Fibroblast of gingiva (primary cell): Measurements from ENCODE around the gene DYNLT4.
"Not testable (repeated sequence)": the region's sequence is repeated elsewhere in the genome, so short reads cannot be mapped to it uniquely, and the experiment has no call there.

Experiments used
- DNase-seq: peaks from one replicate; pipeline ENCODE4 v3.0.0-alpha.2; 2011; ENCODE audit warnings: low read depth

Gene DYNLT4, protein sequence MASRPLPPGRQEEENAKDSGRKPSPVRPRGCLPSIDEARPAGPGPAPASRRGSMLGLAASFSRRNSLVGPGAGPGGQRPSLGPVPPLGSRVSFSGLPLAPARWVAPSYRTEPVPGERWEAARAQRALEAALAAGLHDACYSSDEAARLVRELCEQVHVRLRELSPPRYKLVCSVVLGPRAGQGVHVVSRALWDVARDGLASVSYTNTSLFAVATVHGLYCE

DNA sequence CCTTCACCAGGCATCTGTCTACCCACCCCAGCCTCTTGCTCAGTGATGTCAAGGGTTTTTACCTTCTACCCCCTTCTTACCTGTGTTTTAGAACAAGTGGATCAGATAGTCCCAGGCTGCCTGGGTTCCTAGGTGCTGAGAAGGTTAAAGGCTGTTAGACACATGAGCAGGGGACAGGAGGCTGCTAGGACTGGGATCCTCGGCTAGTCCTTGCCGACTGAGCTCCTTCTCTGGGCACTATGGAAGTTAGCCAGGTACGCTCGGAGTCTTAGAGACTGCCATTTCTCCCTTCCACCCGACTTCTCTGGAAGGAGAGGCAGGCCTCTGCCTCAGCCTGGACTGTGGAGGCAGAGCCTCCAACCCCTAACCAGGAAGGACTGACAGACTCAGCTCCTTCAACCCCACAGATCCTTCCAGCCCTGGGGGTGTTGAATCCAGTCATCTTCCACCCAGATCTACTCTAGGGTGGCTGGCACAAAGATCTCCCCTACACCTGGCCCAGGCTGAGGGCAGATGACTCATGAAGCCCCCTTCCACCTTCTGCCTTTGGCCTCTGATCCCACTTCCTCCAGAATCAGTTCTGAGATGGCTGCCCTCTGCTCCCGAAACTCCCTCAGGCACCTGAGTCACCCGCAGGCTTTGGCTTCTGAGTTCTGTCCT is at the start of gene DYNLT4:
DYNLT4 (minus strand) TSS at position 648 of the 660 bp plus-strand sequence. CDS start 683 bp downstream, outside the sequence.
- no peak for DNase-seq

DNA sequence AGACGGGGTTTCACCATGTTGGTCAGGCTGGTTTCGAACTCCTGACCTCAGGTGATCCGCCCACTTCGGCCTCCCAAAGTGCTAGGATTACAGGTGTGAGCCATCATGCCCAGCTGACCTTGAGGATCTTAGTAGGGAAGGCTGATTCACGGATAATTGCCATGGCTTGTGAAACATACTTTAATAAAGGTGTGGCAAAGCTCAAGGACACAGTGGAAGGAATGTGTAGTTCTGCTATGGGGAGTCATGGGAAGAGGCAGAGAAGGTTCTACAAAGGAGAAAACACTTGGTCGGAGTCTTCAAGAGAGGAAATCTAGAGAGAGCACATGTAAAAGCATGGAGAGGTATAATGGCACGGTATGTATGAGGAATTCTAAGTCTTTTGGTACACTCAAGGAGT is 48.6 kb upstream of the DYNLT4 start:
- no peak for DNase-seq

DNA sequence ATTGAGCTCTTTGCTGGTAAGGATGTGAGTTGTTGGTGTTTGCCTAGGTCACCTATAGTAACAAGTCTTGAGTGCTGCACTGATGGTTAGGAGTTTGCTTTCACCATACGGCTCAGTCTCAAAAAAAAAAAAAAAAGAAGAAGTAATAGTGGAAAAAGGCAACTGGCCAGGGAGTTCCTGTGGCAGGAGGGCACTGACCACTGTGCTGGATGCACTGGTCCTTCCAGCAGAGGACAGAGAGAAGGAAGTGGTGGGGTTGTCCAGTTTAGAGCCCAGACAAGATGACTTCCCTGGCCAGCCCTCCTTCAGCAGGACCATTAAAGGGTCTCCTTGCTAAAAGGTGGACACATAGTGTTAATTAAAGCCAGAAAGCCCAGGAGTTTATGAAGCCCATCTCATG is 47.8 kb upstream of the DYNLT4 start:
- no peak for DNase-seq

DNA sequence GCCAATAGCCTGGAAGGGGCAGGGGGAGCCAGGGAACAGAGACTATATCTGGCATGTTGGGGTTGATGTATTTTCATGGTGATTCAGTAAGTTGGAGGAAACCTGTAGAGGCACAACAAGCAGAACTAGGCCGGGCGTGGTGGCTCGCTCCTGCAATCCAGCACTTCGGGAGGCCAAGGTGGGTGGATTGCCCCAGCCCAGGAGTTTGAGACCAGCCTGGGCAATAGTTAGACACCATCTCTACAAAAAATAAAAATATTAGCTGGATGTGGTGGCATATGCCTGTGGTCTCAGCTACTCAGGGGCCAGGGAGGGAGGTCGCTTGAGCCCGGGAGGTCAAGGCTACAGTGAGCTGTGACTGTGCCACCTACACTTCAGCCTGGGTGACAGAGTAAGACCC is 46.0 kb upstream of the DYNLT4 start:
- DNase-seq: no peak

DNA sequence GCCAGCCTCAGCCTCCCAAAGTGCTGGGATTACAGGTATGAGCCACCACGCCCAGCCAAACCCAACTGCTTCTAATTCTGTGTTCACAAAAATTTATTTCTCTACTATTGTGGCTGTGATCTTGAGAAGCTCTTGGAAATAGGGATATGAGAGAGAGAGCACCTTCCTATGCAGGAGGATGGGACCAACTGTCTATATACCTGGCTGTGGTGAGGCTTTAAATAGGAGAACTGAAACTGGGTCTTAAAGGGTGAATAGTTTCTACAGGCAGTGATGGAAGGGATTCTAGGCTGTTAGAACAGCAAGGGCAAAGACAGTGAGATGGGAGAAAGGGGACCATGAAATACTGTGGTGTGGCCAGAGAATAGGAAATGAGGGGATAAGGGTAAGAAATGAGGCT is 44.2 kb upstream of the DYNLT4 start:
- DNase-seq: no peak

DNA sequence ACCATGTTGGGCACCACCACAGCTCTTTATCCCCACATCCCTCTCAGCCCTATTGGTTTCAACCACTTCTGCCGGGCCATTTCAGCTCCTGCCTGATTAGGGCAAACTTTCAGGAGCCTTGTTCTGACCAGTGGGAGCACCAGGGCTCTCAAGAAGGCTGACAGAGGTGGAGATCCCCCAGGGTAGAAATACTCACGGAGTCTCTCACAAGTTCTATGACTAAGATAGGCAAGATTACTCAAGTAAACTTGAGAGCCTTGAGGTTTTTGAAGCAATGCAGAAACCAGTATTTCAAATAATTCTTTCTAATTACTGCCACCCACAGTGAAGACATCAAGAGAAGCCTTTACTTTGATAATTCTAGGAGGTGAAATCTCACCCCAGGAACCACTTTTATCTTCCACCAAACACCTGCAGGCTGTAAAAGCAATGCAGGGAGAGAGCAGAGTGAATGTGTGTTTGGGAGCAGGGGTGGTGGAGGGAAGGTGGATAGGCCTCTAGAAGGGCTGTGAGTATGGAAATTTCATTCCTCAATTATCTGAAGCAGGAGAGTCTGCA is 42.5 kb upstream of the DYNLT4 start:
- no peak for DNase-seq

DNA sequence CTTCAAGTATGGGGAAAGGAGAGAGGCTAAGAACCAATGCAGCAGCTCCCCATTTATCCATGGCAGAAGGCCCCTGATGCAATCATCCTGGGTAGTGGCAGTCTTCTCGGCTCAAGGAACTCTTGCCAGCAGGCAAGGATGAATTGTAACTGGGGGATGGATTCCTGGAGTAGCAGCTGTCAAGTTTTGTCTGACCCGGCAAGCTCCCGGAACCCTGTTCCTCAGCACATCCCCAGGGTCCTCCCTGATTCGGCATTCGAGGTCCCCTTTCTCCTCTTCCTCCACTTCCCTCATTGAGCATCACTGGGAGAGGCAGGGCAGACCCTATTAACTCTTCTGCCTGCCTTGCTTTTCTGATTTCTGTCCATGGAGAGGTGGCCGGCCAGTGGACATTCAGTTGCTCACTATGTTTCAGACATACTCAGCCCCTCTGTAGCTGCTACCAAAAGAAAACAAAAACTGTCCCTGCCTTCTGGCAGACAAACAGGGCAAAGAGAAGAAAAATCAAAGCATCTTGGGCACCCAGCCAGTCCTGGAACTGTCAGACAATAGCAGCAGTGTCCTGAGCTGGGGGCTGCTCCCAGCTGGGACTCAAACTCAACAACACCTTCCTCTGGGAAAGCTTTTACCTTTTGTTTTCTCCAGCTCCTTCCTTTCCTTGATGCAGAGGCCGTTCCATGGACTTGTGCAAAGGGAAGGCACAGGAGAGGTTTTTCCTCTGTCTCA is 41.5 kb upstream of the DYNLT4 start:
- no peak for DNase-seq

DNA sequence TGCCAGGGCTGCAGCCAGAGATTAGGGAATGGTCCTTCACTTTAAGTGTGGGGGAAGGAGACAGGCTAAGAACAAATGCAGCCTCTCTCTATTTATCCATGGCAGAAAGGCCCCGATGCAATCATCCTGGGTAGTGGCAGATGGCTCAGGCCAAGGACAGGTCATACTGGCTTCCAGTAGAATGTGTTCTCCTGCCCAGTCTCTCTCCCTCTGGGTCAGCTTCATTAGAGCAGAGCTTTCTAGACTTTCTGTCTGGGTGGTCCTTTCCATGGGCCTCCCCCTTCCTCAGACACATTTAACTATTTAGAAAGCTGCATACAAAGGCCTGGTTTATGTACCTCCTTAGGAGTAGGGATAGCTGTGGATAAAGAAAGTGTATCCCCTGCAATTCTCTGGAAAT is 40.7 kb upstream of the DYNLT4 start:
- no peak for DNase-seq

DNA sequence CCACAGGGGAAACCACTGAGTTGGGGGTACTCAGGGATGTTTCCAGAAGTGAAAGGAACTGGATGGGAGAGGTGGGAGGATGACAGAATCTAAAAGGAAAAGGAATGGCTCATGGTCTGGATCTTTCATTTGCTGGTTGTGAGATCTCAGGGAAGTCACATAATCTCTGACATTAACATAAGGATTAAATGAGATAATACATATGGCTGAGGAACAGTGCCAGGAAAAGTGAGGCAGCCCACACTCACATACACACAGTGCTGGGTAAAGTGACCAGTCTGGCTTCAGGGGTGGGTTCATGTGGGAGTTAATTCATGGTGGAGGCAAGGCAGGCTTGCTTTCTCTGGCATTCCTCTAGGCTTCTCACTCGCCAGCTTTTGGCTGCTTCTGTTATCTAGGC is 39.8 kb upstream of the DYNLT4 start:
- DNase-seq: no peak

DNA sequence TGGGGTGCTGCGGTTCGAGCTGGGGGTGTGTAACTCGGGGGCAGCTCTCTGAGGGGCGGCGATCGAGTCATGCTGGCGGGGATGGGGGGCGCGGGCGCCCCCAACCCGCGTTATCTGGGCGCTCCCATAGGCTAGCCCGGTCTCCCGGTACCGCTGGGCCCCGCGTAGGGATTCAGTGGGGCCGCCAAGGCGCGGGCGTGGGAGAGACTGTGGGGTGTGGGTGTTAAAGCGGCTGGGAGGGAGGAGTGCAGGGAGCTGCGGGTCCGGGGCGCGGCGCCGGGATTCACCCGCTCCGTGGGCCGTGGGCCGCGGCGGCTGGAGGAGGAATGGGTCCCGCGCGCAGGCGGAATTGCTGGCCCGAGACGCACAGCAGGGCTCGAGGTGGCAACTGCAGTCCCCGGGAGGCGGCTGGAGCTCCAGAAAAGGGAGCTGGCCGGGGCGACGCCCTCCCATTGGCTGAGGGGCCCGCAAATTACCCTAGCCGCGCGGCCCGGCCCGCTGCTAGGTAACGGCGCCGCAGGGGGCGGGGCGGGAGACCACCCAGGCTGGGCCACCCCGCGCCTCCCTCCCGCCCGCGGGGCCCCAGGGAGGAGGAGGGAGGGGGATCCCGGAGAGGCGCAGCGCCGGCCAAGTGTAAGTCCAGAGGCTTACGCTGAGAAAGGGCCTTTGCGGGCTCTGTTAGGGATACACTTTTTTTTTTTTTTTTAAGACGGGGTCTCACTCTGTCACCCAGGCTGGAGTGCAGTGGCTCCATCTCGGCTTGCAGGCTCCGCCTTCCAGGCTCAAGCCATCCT is 35.9 kb upstream of the DYNLT4 start, which contains the start of gene PTCH2:
PTCH2 (minus strand) TSS at position 392 of the 794 bp plus-strand sequence; CDS start at position 71, 321 bp downstream.
- DNase-seq: peak; percentile 64

DNA sequence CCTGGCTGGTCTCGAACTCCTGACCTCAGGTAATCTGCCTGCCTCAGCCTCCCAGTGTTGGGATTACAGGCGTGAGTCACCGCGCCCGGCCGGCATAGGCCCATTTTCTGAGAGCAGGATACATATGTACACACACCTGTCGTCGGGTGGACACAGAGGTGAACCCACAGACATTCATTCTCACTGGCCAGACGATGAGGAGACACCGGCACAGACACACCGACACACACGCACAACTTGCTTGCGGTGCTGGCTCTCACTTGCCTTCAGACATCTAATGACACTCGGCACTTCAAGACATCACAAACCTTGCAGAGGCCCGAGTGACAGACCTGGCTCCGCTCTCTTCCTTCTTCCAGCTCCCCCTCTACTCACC is 35.3 kb upstream of the DYNLT4 start:
- no peak for DNase-seq

DNA sequence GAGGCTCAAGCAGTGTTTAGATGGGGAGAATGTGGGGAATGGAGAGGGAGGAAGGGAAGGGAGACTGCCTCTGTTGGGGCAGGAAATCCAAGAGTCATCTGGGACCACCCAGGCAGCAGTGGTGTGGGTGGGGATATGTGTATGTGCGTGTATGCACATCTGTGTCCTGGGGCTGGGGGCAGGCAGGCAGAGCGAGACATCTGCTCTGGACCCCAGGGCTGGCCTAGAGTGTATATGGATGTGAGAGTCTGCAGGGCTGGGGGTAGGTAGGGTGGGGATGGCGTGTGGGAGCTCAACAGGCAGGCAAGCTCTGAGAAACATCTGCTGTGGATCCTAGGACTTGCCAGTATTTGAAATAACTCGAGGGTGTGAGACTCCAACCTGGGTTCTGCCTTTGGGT is 32.4 kb upstream of the DYNLT4 start:
- no peak for DNase-seq

DNA sequence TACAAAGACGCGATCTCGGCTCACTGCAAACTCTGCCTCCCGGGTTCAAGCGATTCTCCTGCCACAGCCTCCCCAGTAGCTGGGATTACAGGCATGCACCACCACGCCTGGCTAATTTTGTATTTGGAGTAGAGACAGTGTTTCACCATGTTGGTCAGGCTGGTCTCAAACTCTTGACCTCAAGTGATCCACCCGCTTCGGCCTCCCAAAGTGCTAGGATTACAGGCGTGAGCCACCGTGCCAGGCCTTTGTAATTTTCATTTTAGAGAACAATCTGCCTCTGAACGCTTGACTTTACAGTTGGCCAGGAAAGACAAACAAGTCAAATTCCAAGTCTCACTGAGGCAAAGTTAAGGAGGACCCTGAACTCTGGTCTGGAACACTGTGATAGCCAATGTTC is 31.1 kb upstream of the DYNLT4 start:
- DNase-seq: not testable (repeated sequence)

DNA sequence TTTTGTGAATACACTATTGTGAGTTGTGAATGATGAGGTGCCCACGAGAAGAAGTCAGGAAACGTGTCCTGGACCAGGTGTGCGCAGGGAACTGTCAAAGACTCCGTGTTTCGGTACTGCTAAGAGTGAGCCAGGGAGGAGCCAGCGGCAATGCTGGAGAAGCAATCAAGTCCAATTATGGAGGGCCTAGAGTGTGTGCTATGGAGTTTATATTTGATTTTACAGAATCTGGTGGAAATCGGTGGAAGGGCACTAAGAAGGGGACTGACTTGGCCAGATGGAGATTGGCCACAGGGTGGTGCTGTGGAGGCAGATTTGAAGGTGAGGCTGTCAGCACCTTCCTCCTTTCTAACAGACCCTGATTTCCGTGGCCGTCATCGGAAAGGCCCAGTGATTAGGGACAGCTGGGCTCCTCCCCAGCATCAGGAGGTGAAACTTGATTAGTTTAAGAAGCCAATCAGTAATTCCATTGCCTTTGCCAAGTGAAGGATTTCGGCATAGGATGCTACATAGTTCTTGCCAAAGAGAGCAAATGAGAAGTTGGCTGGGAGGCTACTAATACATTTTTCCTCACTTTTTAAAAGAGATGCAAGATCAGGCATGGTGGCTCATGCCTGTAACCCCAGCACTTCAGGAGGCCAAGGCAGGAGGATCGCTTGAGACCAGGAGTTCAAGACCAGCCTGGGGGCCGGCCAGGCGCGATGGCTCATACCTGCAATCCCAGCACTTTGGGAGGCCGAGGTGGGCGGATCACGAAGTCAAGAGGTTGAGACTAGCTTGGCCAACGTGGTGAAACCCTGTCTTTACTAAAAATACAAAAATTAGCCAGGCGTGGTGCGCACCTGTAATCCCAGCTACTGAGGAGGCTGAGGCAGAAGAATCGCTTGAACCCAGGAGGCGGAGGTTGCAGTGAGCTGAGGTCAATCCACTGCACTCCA is 28.9 kb upstream of the DYNLT4 start:
- DNase-seq: peak; percentile 87

DNA sequence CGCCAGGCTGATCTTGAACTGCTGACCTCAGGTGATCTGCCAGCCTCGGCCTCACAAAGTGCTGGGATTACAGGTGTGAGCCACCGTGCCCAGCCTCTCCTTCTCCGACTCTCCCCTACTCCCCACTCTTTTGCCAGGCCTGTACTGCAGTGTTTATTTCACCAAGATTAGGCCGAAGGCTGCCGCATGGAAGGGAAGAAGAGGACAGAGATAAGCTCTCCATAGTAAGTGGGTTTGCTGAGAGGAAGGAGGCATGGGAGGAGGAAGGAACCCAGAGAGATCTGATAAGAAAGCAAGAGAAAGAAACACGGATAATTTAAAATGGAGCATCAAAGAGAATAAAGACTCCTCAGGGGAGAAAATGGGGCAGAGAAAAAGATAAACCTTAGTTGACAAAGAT is 27.2 kb upstream of the DYNLT4 start:
- DNase-seq: no peak

DNA sequence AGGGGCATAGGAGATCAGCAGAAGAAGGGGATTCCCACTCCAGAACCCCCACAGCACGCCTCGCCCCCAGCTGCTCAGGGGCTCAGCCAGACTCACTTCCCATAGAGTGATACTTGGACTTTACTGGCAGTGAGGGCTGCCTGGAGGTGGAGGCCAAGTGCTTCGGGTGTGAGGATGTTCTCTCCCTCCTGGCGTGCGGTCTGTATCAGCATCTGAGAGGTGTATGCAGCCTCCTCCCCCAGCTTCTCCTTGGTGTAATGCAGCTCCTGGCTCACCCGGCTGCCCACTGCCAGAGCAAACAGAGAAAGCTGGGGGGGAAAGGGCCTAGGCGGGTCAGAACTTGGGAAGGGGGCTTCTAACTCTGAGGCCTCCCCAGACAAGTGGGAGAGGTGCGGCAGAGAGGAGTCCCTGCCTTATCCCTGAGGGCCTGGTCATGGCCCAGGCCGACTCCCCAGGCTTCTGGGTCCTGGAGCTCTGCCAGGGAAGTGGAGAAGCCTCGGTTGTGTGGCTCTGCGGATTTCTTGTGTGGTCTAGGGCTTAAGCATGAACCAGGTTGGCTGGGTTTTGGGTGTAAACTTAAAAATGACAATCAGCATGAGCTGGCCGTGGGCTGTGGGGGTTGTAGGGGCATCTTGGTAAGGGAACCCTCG is 25.0 kb upstream of the DYNLT4 start:
- DNase-seq: no peak

DNA sequence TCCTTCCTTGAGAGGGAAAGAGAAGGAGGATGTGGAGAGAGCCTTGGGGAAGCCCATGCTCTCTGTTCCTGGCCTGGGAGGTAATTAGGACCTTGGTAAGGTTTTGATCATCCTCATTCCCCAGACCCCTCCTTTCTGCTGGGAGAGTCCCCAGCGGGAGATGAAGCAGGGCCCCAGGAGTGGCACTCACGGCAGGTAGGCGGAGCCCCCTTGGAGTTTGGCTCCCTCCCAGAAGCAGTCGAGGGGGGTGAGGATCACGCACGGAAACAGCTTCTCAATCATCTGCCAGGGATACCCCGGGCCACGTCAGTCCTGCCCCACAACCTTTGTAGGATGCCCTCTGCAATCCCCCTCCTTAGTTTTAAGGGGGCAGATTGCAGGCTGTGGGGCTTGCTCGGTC is 24.4 kb upstream of the DYNLT4 start:
- no peak for DNase-seq

DNA sequence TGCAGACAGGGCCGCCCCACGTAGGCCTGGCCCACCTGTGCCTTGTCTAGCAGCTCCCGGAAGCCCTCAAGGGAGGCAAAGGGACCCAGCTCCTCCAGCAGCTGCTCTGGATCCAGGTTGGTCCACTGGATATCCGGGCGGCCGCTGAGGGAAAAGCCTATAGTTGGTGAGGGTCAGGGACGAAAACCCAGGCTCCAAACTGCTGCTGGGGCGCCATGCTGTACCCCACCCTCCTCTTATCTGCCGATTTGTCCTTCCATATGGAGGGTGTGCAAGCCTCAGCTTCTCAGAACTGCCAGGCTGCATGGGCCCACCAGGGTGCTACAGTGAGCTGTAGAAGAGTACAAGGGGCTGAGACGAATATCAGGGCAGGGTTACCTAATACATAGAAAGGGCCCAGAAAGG is 23.8 kb upstream of the DYNLT4 start:
- no peak for DNase-seq

DNA sequence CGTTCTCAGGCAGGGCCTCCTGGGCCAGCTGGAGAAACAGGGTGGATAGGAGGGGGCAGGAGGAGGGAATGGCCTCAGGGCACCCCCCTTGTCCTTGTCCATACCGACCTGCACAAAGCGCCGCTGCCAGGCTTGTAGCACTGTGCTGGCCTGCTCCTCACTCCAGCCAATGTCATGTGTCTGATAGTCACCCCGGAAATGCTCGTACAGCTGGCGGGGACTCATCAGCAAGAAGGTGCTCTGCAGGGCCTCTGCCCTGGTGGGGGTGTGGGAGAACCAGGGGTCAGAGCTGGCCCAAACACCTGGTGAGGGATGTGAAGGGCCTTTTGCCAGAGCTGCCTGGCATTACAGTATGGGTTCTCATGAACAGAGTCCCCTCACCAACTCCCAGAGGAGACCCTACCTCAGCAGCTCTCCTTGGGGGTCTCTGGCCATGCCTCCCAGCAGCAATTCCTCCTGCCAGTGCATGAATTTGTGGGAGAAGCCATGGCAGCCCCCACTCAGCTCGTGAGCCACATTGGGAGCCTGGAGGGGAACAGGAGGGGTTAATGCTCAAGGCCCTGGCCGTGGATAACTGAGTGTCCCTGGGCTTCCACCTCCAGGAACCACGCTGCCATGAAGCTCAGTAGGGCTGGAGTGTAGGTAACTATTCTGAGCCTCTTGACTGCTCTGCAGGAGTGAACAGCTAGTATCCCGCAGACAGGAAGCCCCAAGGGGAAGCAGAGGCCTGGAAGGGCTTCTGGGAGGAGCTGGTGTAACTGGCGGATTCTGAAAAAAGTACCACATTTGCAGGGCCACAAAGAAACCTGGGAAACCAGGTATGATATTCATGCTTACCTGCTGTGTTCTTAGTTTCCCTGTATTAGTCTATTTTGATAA is 22.6 kb upstream of the DYNLT4 start:
- no peak for DNase-seq
